IgD-negative memory B cell (primary cell): ENCODE measurements around the gene RNF166. TPM values are rescaled to one million over a fixed set of nuclear protein-coding genes. Genes with fewer than 3 reads are reported as not detected.
"Not testable (repeated sequence)": the region's sequence is repeated elsewhere in the genome, so short reads cannot be mapped to it uniquely, and the experiment has no call there.

Source experiments
- H3K27ac Mint-ChIP-seq, 3 donors: one replicate each; pipeline ENCODE4 v1.8.0; 2020 to 2022; ENCODE audit warnings: mild to moderate bottlenecking in 3 of 3, mixed read lengths in 3 of 3, moderate library complexity in 1 of 3
- H3K27me3 Mint-ChIP-seq: one replicate; pipeline ENCODE4 v1.8.0; 2021; ENCODE audit warnings: mixed read lengths
- H3K36me3 Mint-ChIP-seq: one replicate; pipeline ENCODE4 v1.8.0; 2020; ENCODE audit warnings: mild to moderate bottlenecking, mixed read lengths
- H3K4me1 Mint-ChIP-seq, 3 donors: one replicate each; pipeline ENCODE4 v1.8.0; 2020 to 2022; ENCODE audit warnings: mixed read lengths in 3 of 3, mild to moderate bottlenecking in 1 of 3
- H3K4me3 Mint-ChIP-seq, 4 donors: one replicate each; pipeline ENCODE4 v1.8.0; 2020 to 2022; ENCODE audit warnings: mild to moderate bottlenecking in 4 of 4, mixed read lengths in 4 of 4, moderate library complexity in 3 of 4
- H3K9me3 Mint-ChIP-seq, 3 donors: one replicate each; pipeline ENCODE4 v1.8.0; 2020 to 2021; ENCODE audit warnings: mixed read lengths in 3 of 3, mild to moderate bottlenecking in 1 of 3
- polyA plus RNA-seq: library from polyadenylated mRNA; unstranded; fragments of 300-500 nt; fragmentation: Illumina TruSeq; gene quantifications from one replicate; pipeline ENCODE4 v1.2.3, GENCODE V29; 2021

Gene RNF166
- polyA plus RNA-seq, 1 donor from 2014 or later, result 33.9 TPM

DNA sequence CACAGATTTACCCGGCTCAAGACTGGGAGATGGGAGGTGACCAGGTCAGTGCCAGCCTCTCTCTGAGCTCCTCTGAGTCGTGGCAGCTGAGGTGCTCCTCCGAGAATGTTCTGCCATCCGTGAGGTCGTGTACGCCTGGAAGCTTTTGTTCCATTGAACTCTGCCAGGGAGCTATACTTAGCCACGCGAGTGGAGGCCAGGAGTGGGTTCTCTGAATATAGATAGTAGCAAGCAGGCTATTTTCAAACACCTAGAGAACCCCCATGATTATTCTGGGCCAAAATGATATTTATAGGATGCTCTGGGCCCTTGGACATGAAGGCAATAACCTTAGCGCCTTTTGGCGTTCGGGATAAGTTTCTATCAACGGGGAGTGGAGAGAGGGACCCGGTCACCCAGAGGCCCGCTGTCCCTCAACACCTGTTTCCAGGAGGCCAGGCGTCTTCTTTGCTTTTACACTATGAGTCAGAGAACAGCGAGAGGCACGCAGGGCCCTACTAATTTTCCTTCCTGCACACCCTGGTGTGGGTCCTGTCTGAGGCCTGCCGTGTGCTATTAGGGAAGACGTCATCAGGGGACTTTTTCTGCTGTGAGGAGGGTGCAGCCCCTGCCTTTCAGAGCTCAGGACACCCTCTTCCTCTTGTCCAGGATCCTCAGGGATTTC is 32.4 kb downstream of the RNF166 start:
- Mint-ChIP-seq H3K27ac (peak overlapping the region in 1 of 3 donors; percentile 39), H3K36me3 (no peaks in the 10 kb centered on the region), H3K27me3 (no peaks in the 10 kb centered on the region), H3K4me3 (peak overlapping the region in 1 of 4 donors; percentile 26), H3K9me3 (no peaks in the 10 kb centered on the region), H3K4me1 (no peaks in the 10 kb centered on the region)

DNA sequence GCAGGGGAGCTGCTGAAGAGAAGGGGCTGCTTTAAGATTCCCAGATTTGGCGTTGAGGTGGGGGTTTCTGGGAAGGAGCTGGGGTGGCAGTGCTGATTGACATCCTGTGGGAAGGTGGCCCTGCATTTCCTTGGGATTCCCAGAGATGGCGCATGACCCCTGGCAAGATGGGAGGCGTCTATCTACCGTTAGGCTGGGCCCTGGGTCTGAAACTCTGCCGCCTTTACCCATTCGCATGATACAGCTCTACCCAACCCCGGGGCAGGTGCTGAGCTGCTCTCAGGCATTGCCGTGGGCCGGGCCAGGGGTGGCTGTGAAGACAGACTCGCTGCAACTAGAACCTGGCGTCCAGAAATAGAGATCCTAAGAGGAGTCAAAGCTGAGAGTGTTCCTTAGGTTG is 33.4 kb downstream of the RNF166 start:
- Mint-ChIP-seq H3K4me3 (no peak overlapping the region), H3K27me3 (no peaks in the 10 kb centered on the region), H3K36me3 (no peaks in the 10 kb centered on the region), H3K9me3 (no peaks in the 10 kb centered on the region), H3K4me1 (no peaks in the 10 kb centered on the region), H3K27ac (no peak overlapping the region)

DNA sequence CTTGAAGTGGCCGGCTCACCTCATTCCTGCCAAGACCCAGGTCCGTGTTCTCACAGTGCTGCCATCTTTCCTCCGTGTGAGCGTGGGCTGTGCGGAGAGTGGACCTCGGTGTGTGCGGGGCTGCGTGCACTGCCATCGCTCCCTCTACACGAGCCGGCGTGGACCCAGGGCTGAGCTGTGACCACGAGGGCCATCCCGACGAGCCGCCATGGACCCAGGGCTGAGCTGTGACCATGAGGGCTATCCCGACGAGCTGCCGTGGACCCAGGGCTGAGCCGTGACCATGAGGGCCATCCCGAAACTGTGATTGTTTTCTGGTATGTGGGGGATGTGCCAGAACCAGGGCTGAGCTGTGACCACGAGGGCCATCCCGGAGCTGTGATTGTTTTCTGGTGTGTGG is 34.4 kb downstream of the RNF166 start:
- Mint-ChIP-seq H3K27me3 (no peaks in the 10 kb centered on the region), H3K4me1 (no peaks in the 10 kb centered on the region), H3K36me3 (no peaks in the 10 kb centered on the region), H3K4me3 (no peak overlapping the region), H3K27ac (no peak overlapping the region), H3K9me3 (no peaks in the 10 kb centered on the region)

DNA sequence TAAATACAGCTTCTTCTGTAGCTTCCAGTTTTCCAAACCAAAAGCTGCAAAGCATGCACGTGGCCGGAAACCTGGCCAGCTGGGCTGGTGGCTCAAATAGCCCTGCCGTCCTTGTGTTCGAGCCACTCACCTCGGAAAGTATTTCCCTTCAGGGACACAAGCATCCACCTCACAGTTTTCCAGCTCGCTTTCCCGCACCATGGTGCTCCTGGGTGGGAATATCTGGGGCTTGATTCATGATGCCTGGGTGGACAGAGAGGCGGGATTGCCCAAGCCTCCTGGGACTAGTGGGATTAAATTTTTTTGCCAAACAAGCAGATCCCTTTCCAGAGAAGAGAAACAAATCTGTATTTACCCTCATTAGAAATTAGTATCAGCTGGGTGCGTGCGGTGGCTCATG is 36.2 kb downstream of the RNF166 start:
- Mint-ChIP-seq H3K27me3 (no peaks in the 10 kb centered on the region), H3K4me1 (peaks cover 3 to 5% (median 4%) of the 10 kb centered on the region in 3 donors), H3K9me3 (no peaks in the 10 kb centered on the region), H3K4me3 (no peak overlapping the region), H3K36me3 (no peaks in the 10 kb centered on the region), H3K27ac (no peak overlapping the region)

DNA sequence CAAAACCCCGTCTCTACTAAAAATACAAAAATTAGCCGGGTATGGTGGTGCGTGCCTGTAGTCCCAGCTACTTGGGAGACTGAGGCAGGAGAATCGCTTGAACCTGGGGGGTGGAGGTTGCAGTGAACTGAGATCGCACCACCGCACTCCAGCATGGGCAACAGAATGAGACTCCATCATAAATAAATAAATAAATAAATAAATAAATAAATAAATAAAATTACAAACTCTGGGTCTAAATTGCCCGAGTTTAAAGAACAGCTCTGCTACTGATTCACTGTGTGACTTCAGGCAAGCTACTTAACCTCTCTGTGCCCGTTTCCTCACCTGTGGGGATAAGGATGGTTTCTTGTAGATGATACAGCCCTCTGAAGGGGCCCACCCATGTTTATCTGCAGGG is 36.7 kb downstream of the RNF166 start:
- H3K36me3 Mint-ChIP-seq, H3K27me3 Mint-ChIP-seq, H3K4me1 Mint-ChIP-seq, H3K27ac Mint-ChIP-seq, H3K4me3 Mint-ChIP-seq, H3K9me3 Mint-ChIP-seq: not testable (repeated sequence)

DNA sequence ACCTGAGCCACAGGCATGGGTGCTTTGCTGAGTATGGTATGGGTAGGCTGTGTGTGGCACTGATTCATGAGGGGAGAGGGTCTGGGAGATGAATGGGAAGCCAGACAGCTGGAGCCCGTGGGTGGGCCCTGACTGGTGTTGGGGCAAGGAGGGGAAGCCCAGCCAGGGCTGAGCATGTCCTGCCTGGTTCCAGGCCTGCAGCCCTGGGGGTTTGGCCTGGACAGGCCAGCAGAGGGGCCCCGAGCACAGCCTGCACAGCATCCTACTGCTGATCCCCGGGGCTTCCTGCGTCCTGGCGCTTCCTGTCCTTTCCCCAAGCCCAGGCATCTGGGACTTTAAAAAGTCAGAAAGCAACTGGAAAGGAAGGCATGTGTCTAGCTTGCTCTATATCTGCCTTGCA is 38.7 kb downstream of the RNF166 start:
- Mint-ChIP-seq H3K4me1 (peaks cover 5 to 7% (median 7%) of the 10 kb centered on the region in 3 donors), H3K9me3 (no peaks in the 10 kb centered on the region), H3K4me3 (no peak overlapping the region), H3K36me3 (no peaks in the 10 kb centered on the region), H3K27me3 (no peaks in the 10 kb centered on the region), H3K27ac (no peak overlapping the region)

DNA sequence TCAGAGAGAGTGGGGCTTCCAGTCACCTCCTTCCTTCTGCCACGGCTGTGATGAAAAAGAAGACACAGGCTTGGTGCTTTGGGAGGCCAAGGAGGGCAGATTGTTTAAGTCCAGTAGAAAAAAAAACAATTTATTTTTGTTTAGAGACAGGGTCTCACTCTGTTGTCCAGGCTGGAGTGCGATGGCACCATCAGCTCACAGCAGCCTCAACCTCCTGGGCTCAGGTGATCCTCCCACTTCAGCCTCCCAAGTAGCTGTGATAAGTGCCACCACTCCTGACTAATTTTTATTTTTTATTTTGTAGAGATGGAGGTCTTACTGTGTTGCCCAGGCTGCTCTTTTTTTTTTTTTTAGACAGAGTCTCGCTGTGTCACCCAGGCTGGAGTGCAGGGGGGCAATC is 40.6 kb downstream of the RNF166 start:
- Mint-ChIP-seq H3K36me3 (no peaks in the 10 kb centered on the region), H3K27ac (peak overlapping the region in 1 of 3 donors; percentile 88), H3K27me3 (no peaks in the 10 kb centered on the region), H3K4me3 (peak overlapping the region in 2 of 4 donors; percentile 33 to 89), H3K4me1 (peaks cover 14 to 19% (median 17%) of the 10 kb centered on the region in 3 donors), H3K9me3 (no peaks in the 10 kb centered on the region)

DNA sequence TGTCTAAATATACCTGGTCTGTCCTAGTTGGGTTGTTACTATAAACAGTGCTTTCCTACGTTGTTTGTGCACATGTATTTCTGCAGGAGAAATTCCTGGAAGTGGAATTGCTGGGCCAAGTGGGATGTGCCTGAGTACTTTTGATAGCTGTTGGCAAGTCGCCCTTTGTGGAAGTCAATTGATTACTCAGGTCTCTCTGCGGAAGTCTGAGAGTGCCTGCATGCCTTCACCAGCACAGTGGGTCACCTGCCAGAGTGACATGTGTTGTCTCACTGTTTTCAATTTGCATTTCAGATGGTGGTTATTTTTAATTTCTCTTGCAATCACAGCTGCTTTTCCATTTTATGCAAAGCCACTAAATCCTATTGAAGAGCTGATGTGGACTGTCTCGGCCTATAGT is 41.1 kb downstream of the RNF166 start:
- Mint-ChIP-seq H3K4me3 (peak overlapping the region; percentile 39 to 89 (median 66)), H3K36me3 (no peaks in the 10 kb centered on the region), H3K27me3 (no peaks in the 10 kb centered on the region), H3K27ac (peak overlapping the region in 2 of 3 donors; percentile 35 to 88), H3K9me3 (no peaks in the 10 kb centered on the region), H3K4me1 (peaks cover 14 to 19% (median 17%) of the 10 kb centered on the region in 3 donors)

DNA sequence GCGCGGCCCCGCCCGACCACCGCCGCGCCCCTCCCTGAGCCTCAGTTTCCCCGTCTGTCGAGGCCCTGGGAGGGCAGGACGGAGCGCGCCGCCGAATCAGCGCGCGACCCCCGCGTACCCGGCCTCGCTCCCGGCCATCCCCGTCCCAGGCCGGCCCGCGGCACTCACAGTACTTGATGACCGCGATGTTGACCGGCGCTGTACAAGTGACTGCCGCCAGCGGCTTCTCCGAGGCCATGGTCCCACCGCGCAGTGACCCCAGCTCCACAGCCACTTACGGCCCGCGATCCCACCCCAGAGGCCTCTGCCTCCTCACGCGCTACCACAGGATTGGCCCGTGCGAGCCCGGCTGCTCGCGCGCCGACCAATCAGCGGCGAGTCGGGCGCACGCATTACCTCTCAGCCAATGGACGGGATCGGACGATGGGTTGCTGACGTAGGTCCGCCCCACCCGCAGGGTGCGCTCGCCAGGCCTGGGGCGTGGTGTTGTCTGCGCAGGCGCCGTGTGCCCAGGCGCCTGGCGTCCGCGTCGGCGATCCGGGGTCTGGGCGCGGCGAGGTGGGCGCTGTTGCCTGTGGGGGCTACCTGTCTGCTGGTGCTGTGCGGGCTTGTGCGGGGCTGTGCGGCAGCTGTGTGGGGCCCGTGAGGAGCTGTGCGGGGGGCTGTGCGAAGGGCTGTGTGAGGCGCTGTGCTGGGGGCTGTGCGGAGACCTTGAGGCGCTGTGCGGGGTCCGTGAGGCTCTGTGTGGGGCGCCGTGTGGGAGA is 43.2 kb downstream of the RNF166 start, which contains the start of gene MVD:
Gene MVD (minus strand): TSS at position 249 of the 764 bp plus-strand sequence. CDS start 11 bp downstream, at position 238.
- Mint-ChIP-seq H3K36me3 (no peaks in the 10 kb centered on the region), H3K4me3 (peak within 1 kb of the TSS; percentile 89 to 96 (median 95)), H3K27me3 (no peaks in the 10 kb centered on the region), H3K9me3 (no peaks in the 10 kb centered on the region), H3K27ac (peak within 1 kb of the TSS; percentile 85 to 95 (median 90)), H3K4me1 (peaks cover 14 to 19% (median 18%) of the 10 kb centered on the region in 3 donors)

DNA sequence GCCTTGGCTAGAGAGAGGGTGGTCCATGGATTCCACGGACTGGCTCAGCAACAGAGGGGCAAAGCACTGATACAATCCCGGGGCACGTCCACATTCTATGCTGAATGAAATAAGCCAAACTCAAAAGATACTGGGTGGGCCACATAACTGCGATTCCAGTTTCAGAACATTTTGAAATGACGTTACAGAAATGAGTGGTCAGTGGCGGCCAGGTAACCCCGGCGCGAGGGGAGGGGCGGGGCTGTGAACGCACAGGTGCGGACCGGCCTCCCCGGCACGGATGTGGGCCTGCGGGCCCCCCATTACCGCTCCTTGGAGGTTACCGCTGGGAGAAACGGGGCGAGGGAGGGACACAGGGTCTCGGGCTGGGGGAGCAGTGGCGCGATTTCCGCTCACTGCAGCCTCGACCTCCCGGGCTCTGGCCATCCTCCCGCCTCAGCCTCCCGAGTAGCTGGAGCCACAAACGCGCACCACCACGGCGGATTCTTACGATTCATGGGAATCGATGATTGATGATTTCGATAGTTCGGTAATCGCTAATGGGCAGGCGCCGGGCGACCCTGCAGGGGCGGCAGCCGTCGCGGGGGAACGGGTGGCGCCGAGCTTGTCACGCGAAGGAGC is 43.9 kb downstream of the RNF166 start:
- no peaks in the 10 kb centered on the region for H3K27me3 Mint-ChIP-seq
- peaks cover 14 to 19% (median 18%) of the 10 kb centered on the region in 3 donors for H3K4me1 Mint-ChIP-seq
- peak overlapping the region; percentile 78 to 94 (median 90) for H3K27ac Mint-ChIP-seq
- H3K4me3 Mint-ChIP-seq, result peak overlapping the region; percentile 85 to 93 (median 91)
- H3K9me3 Mint-ChIP-seq, result no peaks in the 10 kb centered on the region
- H3K36me3 Mint-ChIP-seq, result no peaks in the 10 kb centered on the region

DNA sequence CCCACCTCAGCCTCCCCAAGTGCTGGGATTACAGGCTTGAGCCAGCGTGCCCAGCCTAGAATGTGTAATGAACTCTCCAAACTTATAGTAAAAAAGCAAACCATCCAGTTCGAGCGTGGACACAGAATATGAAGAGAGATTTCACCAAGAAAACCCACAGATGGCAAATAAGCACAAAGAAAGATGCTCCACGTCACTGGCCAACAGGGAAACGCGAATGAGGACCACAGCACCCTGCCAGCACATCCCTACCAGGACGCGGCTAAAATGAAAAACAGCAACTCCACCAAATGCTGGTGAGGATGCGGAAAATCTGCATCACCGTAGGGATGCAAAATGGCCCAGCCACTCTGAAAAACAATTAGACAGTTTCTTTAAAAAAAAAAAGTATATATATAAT is 44.7 kb downstream of the RNF166 start:
- peak overlapping the region in 2 of 3 donors; percentile 62 to 78 for H3K27ac Mint-ChIP-seq

DNA sequence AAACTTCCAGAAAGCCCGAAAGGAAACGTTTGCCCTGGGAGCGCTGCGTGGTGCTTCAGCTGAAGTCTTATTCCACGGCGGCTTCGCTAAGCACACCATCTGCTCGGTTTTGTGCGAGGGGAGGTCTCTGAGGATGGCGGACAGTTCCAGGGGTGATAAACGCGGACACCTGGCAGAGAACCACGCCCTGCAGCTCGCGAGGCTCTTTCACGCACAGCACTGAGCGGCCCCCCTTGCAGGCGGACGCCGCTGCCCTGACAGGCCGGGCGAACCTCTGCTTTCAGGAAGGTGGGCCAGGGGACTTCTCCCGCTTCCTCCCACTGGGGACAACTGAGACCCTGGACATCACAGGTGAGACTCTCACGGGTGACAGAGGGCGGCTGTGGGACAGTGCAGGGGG is 47.0 kb downstream of the RNF166 start:
- H3K4me3 Mint-ChIP-seq, result no peak overlapping the region
- no peaks in the 10 kb centered on the region for H3K9me3 Mint-ChIP-seq
- no peaks in the 10 kb centered on the region for H3K36me3 Mint-ChIP-seq
- no peaks in the 10 kb centered on the region for H3K27me3 Mint-ChIP-seq
- H3K4me1 Mint-ChIP-seq, result peaks cover 8 to 14% (median 11%) of the 10 kb centered on the region in 3 donors
- no peak overlapping the region for H3K27ac Mint-ChIP-seq

More for the DNA sequence above, 44.7 kb downstream of the RNF166 start:
- Mint-ChIP-seq H3K4me1 (peaks cover 14 to 19% (median 18%) of the 10 kb centered on the region in 3 donors), H3K36me3 (no peaks in the 10 kb centered on the region), H3K27me3 (no peaks in the 10 kb centered on the region), H3K9me3 (no peaks in the 10 kb centered on the region), H3K4me3 (peak overlapping the region; percentile 5 to 89 (median 62))

DNA sequence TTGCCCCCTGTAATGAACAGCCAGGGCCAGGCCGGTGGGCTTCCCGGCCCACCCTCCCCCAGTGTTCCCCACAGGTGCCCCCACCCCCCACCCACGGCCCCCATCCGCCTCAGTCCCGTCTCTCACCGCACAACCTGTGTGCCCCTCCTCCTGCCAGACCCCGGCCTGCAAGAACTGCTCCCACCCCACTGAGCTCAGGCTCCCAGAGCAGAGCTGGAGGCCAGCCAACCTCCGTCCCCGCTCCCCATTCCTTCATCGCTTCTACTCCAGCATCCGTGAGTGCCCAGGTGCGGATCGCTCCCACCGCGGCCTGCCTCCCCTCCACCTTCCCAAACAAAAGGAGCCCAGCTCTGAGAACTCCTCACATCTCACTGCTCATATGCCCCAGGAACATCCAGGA is 47.5 kb downstream of the RNF166 start:
- H3K4me3 Mint-ChIP-seq, result no peak overlapping the region

DNA sequence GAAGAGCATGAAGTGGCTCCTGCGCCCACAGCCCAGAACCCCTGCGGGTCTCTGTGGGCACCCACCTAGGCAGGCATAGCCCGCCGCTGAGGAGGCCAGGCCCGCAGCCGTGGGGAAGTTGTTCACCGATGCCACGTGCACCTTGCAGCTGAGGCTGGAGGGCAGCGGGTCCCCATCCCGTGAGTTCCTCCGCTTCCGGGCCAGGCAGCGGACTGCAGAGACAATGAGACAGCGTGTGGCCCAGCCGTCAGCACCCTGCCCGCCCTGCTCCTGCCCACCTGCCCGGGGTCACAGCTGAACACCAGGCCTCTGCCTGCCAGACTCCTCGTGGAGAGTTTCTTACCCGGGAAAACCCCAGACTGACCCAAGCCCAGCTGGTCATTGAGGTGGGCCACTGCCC is 48.8 kb downstream of the RNF166 start:
- no peak overlapping the region for H3K4me3 Mint-ChIP-seq
- H3K4me1 Mint-ChIP-seq, result peaks cover 7 to 14% (median 11%) of the 10 kb centered on the region in 3 donors
- H3K9me3 Mint-ChIP-seq, result no peaks in the 10 kb centered on the region
- H3K27ac Mint-ChIP-seq, result no peak overlapping the region
- H3K36me3 Mint-ChIP-seq, result peaks cover 2% of the 10 kb centered on the region
- H3K27me3 Mint-ChIP-seq, result no peaks in the 10 kb centered on the region

More for the DNA sequence above, 47.5 kb downstream of the RNF166 start:
- H3K27ac Mint-ChIP-seq, result no peak overlapping the region
- no peaks in the 10 kb centered on the region for H3K27me3 Mint-ChIP-seq
- peaks cover 8 to 14% (median 11%) of the 10 kb centered on the region in 3 donors for H3K4me1 Mint-ChIP-seq
- H3K9me3 Mint-ChIP-seq, result no peaks in the 10 kb centered on the region
- H3K36me3 Mint-ChIP-seq, result peaks cover 2% of the 10 kb centered on the region

DNA sequence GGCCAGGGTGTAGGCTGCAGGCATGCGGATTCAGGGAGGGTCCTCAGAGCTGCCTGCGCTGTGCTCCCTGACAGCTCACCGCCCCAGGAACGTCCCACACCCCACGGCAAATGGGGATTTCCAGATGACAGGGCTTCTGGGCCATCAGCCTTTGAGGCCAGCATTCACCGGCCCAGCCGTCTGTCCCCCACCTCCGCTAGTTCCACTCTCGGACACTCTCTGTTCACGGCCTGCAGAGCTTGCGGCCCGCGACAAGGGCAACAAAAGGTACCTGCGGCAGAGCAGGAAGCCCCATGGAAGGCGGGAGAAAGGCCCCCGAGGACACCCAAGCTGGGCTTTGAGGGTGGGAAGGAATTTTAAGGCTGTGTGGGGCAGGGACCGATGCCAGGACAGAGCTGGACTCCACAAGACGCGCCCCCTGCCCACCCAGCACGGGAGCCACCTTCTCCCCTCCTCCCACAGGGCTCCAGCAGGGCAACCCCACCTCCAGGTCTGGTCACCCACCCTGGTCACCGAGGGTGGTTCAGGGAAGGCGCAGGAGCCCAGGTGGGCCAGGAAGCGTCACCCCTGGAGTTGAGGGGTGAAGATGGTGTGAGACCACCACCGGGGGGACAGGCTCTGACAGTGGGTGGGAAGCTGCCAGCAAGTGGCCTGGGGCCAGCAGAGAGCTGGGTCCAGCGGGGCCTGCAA is 49.8 kb downstream of the RNF166 start:
- Mint-ChIP-seq H3K36me3 (peaks cover 2% of the 10 kb centered on the region), H3K4me1 (peaks cover 4 to 10% (median 7%) of the 10 kb centered on the region in 3 donors), H3K9me3 (no peaks in the 10 kb centered on the region), H3K27me3 (no peaks in the 10 kb centered on the region), H3K27ac (no peak overlapping the region), H3K4me3 (no peak overlapping the region)
